Activated CD4-positive, alpha-beta T cell treated with anti-CD3 and anti-CD28 coated beads for 36 hours (primary cell): ENCODE measurements around the gene CCDC33. TPM values are rescaled to one million over a fixed set of nuclear protein-coding genes. Genes with fewer than 3 reads are reported as not detected.

Experiments used
- ATAC-seq: fragments of 200-7000 bp; cut with Tn5 transposase; one replicate; pipeline ENCODE4 v1.10.0; 2021; ENCODE audit warnings: mild to moderate bottlenecking, moderate library complexity
- CTCF ChIA-PET: fragments of 350-600 bp; sonication (Branson Sonifier 250); formaldehyde crosslinking; loops from one replicate; lab custom pipeline; 2021; ENCODE audit warnings: antibody characterized with exemption; lab: Charles Lee
- POLR2A ChIA-PET: fragments of 350-600 bp; sonication (Branson Sonifier 250); formaldehyde crosslinking; loops from one replicate; lab custom pipeline; 2021; ENCODE audit warnings: antibody characterized with exemption, inconsistent platforms; lab: Charles Lee
- DNase-seq: peaks from one replicate; pipeline ENCODE4 v3.0.0-alpha.2; 2020
- H3K27ac Mint-ChIP-seq: one replicate; pipeline ENCODE4 v1.8.0; 2021; ENCODE audit warnings: mixed read lengths
- H3K27me3 Mint-ChIP-seq: one replicate; pipeline ENCODE4 v1.8.0; 2021; ENCODE audit warnings: mixed read lengths
- H3K36me3 Mint-ChIP-seq: one replicate; pipeline ENCODE4 v1.8.0; 2021; ENCODE audit warnings: low read depth, mixed read lengths
- H3K4me1 Mint-ChIP-seq: one replicate; pipeline ENCODE4 v1.8.0; 2021; ENCODE audit warnings: mixed read lengths
- H3K4me3 Mint-ChIP-seq: one replicate; pipeline ENCODE4 v1.8.0; 2021; ENCODE audit warnings: mild to moderate bottlenecking, moderate library complexity, mixed read lengths
- H3K9me3 Mint-ChIP-seq: one replicate; pipeline ENCODE4 v1.8.0; 2021; ENCODE audit warnings: low read depth, mixed read lengths
- intact Hi-C, 2 experiments: fragments of 100-400 bp; cut with DNase I in 1 of 2; cut with micrococcal nuclease in 1 of 2; formaldehyde crosslinking; loops; one replicate each; pipeline versions ENCODE4 v1.14.2 to v1.15.1; 2022 to 2024; cut with DNase I, micrococcal nuclease
- total RNA-seq, 2 experiments: library from RNA; stranded (reverse); gene quantifications; one replicate each; pipeline ENCODE4 v1.2.3, GENCODE V29; 2021

Gene CCDC33
- total RNA-seq, 2 experiments from 2014 or later: not detected

DNA sequence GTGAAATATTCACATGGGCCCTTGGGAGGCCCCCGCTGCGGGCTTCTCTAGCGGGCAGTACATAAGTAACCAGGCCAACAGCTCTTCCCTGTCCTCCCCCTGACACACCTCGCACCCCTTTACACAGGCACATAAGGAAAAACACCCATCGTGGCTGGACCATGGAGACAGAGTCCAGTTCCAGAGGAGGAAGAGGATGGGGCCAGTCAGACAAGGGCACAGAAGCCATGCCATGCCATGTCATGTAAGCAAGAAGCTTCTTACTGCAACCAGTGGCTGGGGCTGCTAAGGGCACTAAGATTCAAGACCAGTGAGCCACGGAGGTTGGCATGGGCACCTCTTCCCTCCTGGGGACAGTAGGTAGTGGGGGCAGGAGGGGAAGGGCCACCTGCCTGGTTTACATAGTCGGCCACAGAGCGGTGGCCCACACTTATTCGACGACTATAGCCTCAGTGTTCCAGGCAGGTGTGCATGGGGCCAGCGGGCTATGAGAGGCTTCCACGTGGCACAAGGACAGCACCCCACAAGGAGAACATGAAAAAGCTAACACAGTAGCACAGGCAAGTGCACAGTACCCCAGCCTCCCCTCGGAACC is 137.0 kb downstream of the CCDC33 start:
- Mint-ChIP-seq H3K9me3 (no peaks in the 10 kb centered on the region), H3K4me3 (peak overlapping the region; percentile 76), H3K4me1 (peaks cover 23% of the 10 kb centered on the region), H3K27me3 (peaks cover 14% of the 10 kb centered on the region), H3K27ac (no peak overlapping the region), H3K36me3 (no peaks in the 10 kb centered on the region)
- no peak for DNase-seq
- ChIA-PET CTCF (interaction anchor here (0.7 to 6.0 kb wide), 18 partner anchors 9 to 260 kb away, joined by 3 to 137 read pairs (median 4); partner anchors contain the start of gene SEMA7A), POLR2A (no interaction called here)
- ATAC-seq: no peak
- intact Hi-C loops: loop anchor here (1.0 to 5.0 kb wide), 8 partner anchors 116 to 579 kb away; partner anchors contain the start of genes COX5A (in 1 of the 2) and ULK3 (in 1 of the 2)

DNA sequence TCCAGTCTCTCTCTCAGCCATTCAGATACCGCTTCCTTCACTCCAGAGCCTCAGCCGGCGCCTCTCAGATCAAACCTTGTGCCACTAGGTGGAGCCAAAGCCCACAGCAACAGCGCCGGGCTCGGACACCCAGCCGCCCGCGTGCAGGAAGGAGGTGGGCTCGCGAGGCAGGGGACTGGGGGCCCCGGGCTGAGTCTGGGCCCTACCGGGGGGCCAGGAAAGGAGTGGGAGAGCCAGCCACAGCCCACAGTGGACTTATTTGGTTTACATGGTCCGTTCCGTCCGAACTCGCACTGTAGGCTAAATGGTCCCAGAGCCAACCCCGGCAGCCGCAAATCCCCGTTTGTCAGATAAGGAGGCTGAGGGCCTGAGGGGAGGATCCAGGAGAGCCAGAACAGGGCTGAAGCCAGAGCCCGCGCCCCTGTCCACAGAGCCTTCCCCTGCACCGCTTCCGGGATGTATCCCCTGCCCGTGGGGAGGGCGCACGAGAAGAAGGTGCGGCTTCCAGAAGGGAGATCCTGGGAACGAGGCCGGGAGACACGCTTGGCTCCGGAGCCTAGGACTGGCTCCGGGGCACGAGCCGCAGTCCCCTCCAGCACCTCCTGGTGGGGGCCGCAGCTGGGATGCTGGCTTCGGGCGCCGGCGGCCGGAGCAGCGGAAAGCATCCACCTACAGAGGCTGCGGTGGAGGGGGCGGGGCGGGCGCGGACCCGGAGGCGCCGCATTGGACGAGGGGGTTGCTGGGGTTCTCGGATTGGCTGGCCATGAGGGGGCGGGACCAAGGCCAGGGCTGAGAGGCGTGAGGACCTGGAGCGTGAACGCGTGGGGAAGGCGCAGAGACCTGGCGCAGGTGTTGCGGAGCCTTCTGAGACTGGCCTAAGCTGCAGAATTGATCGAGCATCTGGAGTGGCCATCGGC is 137.9 kb downstream of the CCDC33 start:
- Mint-ChIP-seq H3K27ac (no peak overlapping the region), H3K4me3 (peak overlapping the region; percentile 76)
- intact Hi-C loops: loop anchor here (1.0 to 5.0 kb wide), 16 partner anchors 59 to 827 kb away; partner anchors contain the start of genes C15orf39 (in 1 of the 2), COX5A (in 1 of the 2), SEMA7A (in 1 of the 2) and UBL7 (in 1 of the 2)

DNA sequence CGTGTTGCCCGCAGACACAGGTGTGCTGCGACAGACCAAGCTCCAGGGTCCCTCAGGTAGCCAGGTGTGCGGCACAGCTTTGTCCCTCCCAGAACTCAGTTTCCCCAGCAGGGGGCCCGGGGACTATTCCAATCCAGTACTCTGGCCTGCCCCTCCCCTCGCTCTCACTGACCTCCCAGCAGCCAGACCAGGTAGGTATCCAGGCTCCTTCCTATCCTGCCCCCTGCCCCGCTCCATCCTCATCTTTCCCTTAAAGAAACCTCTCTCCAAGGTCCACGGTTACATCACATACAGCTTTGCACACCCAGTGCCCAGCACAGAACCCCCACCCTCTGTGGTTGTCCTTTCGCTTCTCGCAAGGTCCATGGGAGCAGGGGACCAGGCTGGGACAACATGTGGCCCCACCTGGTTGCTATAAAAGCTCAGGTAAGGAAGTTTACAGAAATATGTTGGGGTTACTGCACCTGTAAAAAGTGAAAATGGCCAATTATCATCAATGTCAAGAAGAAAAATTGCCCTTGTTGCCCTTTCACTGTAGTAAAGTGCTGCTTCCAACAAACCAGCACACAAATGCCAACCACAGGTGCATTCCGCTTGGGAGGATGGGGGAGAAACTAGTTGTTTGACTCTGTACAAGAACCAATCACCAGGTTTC is 138.6 kb downstream of the CCDC33 start:
- ChIA-PET CTCF (interaction anchor here (0.5 to 6.0 kb wide), 30 partner anchors 10 to 642 kb away, joined by 3 to 137 read pairs (median 4); partner anchors contain the start of gene SEMA7A), POLR2A (interaction anchor here (0.8 kb wide), 1 partner anchor 40 kb away, joined by 3 read pairs; no protein-coding TSS in a partner anchor)
- Mint-ChIP-seq H3K9me3 (no peaks in the 10 kb centered on the region), H3K27ac (no peak overlapping the region), H3K36me3 (no peaks in the 10 kb centered on the region), H3K4me3 (peak overlapping the region; percentile 76), H3K4me1 (peaks cover 39% of the 10 kb centered on the region), H3K27me3 (peaks cover 5% of the 10 kb centered on the region)
- intact Hi-C loops: loop anchor here (1.0 to 5.0 kb wide), 15 partner anchors 59 to 826 kb away; partner anchors contain the start of genes C15orf39 (in 1 of the 2), CLK3 (in 1 of the 2), COX5A (in 1 of the 2) and SEMA7A (in 1 of the 2)
- DNase-seq (no peak), ATAC-seq (no peak)

More for the DNA sequence above, 137.9 kb downstream of the CCDC33 start:
- H3K4me1 Mint-ChIP-seq: peaks cover 31% of the 10 kb centered on the region
- POLR2A ChIA-PET: interaction anchor here (0.8 kb wide), 1 partner anchor 41 kb away, joined by 3 read pairs; no protein-coding TSS in a partner anchor
- no peaks in the 10 kb centered on the region for H3K36me3 Mint-ChIP-seq
- CTCF ChIA-PET: interaction anchor here (0.5 to 6.0 kb wide), 31 partner anchors 10 to 411 kb away, joined by 3 to 137 read pairs (median 4); partner anchors contain the start of gene SEMA7A
- H3K9me3 Mint-ChIP-seq: no peaks in the 10 kb centered on the region
- peaks cover 7% of the 10 kb centered on the region for H3K27me3 Mint-ChIP-seq
- ATAC-seq: peak; percentile 84
- peak; percentile 97 for DNase-seq

DNA sequence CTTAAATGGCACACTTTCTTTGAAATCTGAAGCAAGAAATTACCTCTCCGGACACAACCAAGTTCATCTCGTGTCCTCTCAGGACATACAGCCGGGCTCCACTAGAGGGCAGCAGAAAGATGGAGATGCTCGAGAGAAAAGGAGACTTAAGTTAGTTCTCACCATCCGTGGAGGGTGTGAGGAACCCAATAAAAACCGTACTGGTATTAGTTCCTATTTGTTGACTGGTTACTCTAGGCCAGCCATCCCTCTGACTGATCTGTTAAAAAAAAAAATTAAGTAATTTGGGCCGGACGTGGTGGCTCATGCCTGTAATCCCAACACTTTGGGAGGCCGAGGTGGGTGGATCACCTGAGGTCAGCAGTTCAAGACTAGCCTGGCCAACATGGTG is 139.2 kb downstream of the CCDC33 start:
- H3K27ac Mint-ChIP-seq: no peak overlapping the region
- CTCF ChIA-PET: interaction anchor here (0.6 to 6.0 kb wide), 26 partner anchors 9 to 643 kb away, joined by 3 to 137 read pairs (median 4); partner anchors contain the start of gene SEMA7A

DNA sequence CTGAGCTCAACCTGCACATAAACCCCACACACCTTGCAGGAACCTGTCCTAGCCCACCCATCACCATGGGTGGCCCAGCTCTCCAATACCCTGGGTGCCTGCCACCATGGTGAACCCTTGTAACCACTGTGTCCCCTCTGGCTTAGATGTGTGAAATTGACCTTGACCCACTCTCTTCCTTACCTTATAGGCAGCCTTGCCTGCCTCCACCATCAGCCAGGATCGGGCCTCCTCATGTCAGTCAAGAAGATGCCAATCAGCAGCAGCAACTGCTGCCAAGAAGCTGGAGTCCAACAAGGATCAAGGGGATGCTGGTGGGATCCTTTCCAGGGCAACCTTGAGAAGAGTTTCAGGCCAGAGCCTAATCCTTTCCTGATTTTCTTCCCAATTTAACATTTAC is 140.1 kb downstream of the CCDC33 start:
- intact Hi-C loops: no loop called here
- H3K4me1 Mint-ChIP-seq: peaks cover 50% of the 10 kb centered on the region

More for the DNA sequence above, 139.2 kb downstream of the CCDC33 start:
- peak overlapping the region; percentile 76 for H3K4me3 Mint-ChIP-seq
- H3K36me3 Mint-ChIP-seq: no peaks in the 10 kb centered on the region
- peaks cover 41% of the 10 kb centered on the region for H3K4me1 Mint-ChIP-seq
- H3K9me3 Mint-ChIP-seq: no peaks in the 10 kb centered on the region
- POLR2A ChIA-PET: no interaction called here
- DNase-seq (peak; percentile 93), ATAC-seq (peak; percentile 17)
- intact Hi-C loops: loop anchor here (1.0 to 2.0 kb wide), 5 partner anchors 63 to 826 kb away; partner anchors contain the start of genes C15orf39 (in 1 of the 2) and CLK3 (in 1 of the 2)
- peaks cover 2% of the 10 kb centered on the region for H3K27me3 Mint-ChIP-seq

GRCh38 chr15:74376825-74377581 is 140.9 kb downstream of the CCDC33 start:
- H3K27me3 Mint-ChIP-seq: no peaks in the 10 kb centered on the region
- intact Hi-C loops: no loop called here
- H3K27ac Mint-ChIP-seq: no peak overlapping the region
- no peaks in the 10 kb centered on the region for H3K36me3 Mint-ChIP-seq
- no peak for ATAC-seq
- H3K9me3 Mint-ChIP-seq: no peaks in the 10 kb centered on the region
- no peak for DNase-seq
- ChIA-PET CTCF (interaction anchor here (0.6 to 6.0 kb wide), 10 partner anchors 16 to 410 kb away, joined by 3 to 137 read pairs (median 5); partner anchors contain the start of gene SEMA7A), POLR2A (no interaction called here)
- H3K4me3 Mint-ChIP-seq: no peak overlapping the region
- H3K4me1 Mint-ChIP-seq: peaks cover 58% of the 10 kb centered on the region

More for the DNA sequence above, 140.1 kb downstream of the CCDC33 start:
- Mint-ChIP-seq H3K9me3 (no peaks in the 10 kb centered on the region), H3K27ac (no peak overlapping the region), H3K27me3 (no peaks in the 10 kb centered on the region), H3K36me3 (no peaks in the 10 kb centered on the region), H3K4me3 (no peak overlapping the region)
- DNase-seq: no peak
- CTCF ChIA-PET: interaction anchor here (0.5 to 6.0 kb wide), 24 partner anchors 8 to 452 kb away, joined by 3 to 137 read pairs (median 4); partner anchors contain the start of gene SEMA7A
- ATAC-seq: no peak
- POLR2A ChIA-PET: no interaction called here

GRCh38 chr15:74377831-74378766 is 142.0 kb downstream of the CCDC33 start:
- Mint-ChIP-seq H3K27ac (peak overlapping the region; percentile 42), H3K36me3 (no peaks in the 10 kb centered on the region), H3K4me1 (peaks cover 69% of the 10 kb centered on the region), H3K4me3 (peak overlapping the region; percentile 12), H3K27me3 (no peaks in the 10 kb centered on the region), H3K9me3 (no peaks in the 10 kb centered on the region)
- ATAC-seq (no peak), DNase-seq (peak; percentile 7)
- CTCF ChIA-PET: interaction anchor here (0.7 to 10.2 kb wide), 18 partner anchors 11 to 257 kb away, joined by 3 to 176 read pairs (median 6); partner anchors contain the start of gene SEMA7A
- intact Hi-C loops: no loop called here
- POLR2A ChIA-PET: interaction anchor here (0.7 to 1.6 kb wide), 4 partner anchors 19 to 62 kb away, joined by 4 to 13 read pairs (median 6); no protein-coding TSS in a partner anchor

GRCh38 chr15:74378848-74379247 is 142.7 kb downstream of the CCDC33 start:
- Mint-ChIP-seq H3K27ac (peak overlapping the region; percentile 42), H3K4me3 (peak overlapping the region; percentile 12), H3K4me1 (peaks cover 74% of the 10 kb centered on the region), H3K9me3 (no peaks in the 10 kb centered on the region), H3K36me3 (no peaks in the 10 kb centered on the region), H3K27me3 (no peaks in the 10 kb centered on the region)
- ATAC-seq: peak; percentile 42
- DNase-seq: peak; percentile 88
- ChIA-PET POLR2A (interaction anchor here (0.6 to 1.6 kb wide), 6 partner anchors 18 to 239 kb away, joined by 3 to 13 read pairs (median 5); no protein-coding TSS in a partner anchor), CTCF (interaction anchor here (0.5 to 10.2 kb wide), 20 partner anchors 8 to 256 kb away, joined by 3 to 176 read pairs (median 6); partner anchors contain the start of gene SEMA7A)
- intact Hi-C loops: no loop called here
